Karpas-422 (cell line): Measurements from ENCODE around the gene PCDHGC5. TPM values are rescaled to one million over a fixed set of nuclear protein-coding genes. Genes with fewer than 3 reads are reported as not detected.

Source experiments
- DNase-seq: peaks from one replicate; pipeline ENCODE4 v3.0.0-alpha.2; 2015
- H2AFZ ChIP-seq: fragments of 200-600 bp; sonication (generic); 2 replicates; pipeline ENCODE4 v1.6.1; 2014; ENCODE audit warnings: antibody characterized with exemption, low read length, mixed read lengths
- H3K27ac ChIP-seq: fragments of 200-600 bp; sonication (generic); 2 replicates; pipeline ENCODE4 v1.5.1; 2014; ENCODE audit warnings: mild to moderate bottlenecking, low read length, moderate library complexity
- H3K27me3 ChIP-seq: fragments of 200-600 bp; sonication (generic); 2 replicates; pipeline ENCODE4 v1.6.1; 2014; ENCODE audit warnings: low read length, mixed read lengths
- H3K36me3 ChIP-seq: fragments of 200-600 bp; sonication (generic); 2 replicates; pipeline ENCODE4 v1.6.1; 2014; ENCODE audit warnings: low read length, mixed read lengths; ENCODE audit not compliant: insufficient read depth
- H3K4me1 ChIP-seq: fragments of 200-600 bp; sonication (generic); 2 replicates; pipeline ENCODE4 v1.6.1; 2014; ENCODE audit warnings: mild to moderate bottlenecking, low read length, mixed read lengths
- H3K4me2 ChIP-seq: fragments of 200-600 bp; sonication (generic); 2 replicates; pipeline ENCODE4 v1.6.1; 2014; ENCODE audit warnings: low read length, low read depth, mild to moderate bottlenecking; ENCODE audit not compliant: poor library complexity, severe bottlenecking
- H3K4me3 ChIP-seq: fragments of 200-600 bp; sonication (generic); 2 replicates; pipeline ENCODE4 v1.5.1; 2014; ENCODE audit warnings: mild to moderate bottlenecking, antibody characterized with exemption, low read length, mixed read lengths
- H3K79me2 ChIP-seq: fragments of 200-600 bp; sonication (generic); 2 replicates; pipeline ENCODE4 v1.6.1; 2014; ENCODE audit warnings: mild to moderate bottlenecking, low read length, mixed read lengths
- H3K9ac ChIP-seq: fragments of 200-600 bp; sonication (generic); 2 replicates; pipeline ENCODE4 v1.6.0; 2014; ENCODE audit warnings: low read length
- H3K9me2 ChIP-seq: fragments of 200-600 bp; sonication (generic), shearing (Covaris generic); replicated peaks from 2 replicates; pipeline ENCODE4 v1.6.0; 2014; ENCODE audit warnings: mild to moderate bottlenecking, low read length, moderate library complexity; ENCODE audit not compliant: insufficient read depth
- H3K9me3 ChIP-seq: fragments of 300-700, 200-600 bp; sonication (generic); 2 replicates; pipeline ENCODE4 v1.6.1; 2014; ENCODE audit warnings: low read length, mixed read lengths
- H4K20me1 ChIP-seq: fragments of 200-600 bp; sonication (generic); 2 replicates; pipeline ENCODE4 v1.6.1; 2014; ENCODE audit warnings: mild to moderate bottlenecking, antibody characterized with exemption, low read length, low read depth; ENCODE audit not compliant: insufficient read depth
- total RNA-seq: library from RNA; depleted of rRNA; stranded (reverse); fragments of >200 nt; shearing (Covaris generic); gene quantifications from 2 replicates; pipeline ENCODE4 v1.2.3, GENCODE V29; 2014; ENCODE audit warnings: low replicate concordance

Gene PCDHGC5
- total RNA-seq, 1 experiment from 2014 or later = 5.1 TPM

DNA sequence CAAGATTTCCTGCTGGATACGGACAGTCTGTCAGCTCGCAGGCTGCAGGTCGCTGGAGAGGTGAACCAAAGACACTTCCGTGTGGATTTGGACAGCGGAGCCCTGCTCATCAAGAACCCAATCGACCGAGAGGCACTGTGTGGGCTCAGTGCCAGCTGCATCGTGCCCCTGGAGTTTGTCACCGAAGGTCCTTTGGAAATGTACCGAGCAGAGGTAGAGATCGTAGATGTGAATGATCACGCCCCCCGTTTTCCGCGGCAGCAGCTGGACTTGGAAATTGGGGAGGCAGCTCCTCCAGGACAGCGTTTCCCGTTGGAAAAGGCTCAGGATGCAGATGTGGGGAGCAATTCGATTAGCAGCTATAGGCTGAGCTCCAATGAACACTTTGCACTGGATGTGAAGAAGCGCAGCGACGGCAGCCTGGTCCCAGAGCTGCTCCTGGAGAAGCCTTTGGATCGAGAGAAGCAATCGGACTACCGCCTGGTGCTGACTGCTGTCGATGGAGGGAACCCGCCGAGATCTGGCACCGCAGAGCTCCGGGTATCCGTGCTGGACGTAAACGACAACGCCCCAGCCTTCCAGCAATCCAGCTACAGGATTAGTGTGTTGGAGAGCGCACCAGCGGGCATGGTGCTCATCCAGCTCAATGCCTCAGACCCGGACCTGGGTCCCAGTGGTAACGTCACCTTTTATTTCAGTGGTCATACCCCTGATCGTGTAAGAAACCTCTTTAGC lies 3.4 kb upstream of the PCDHGC5 start:
- Histone ChIP-seq H4K20me1 (peaks cover 10% of the 10 kb centered on the region), H3K36me3 (peaks cover 27% of the 10 kb centered on the region), H3K27me3 (no peaks in the 10 kb centered on the region), H3K9me3 (no peaks in the 10 kb centered on the region), H3K9ac (no peak overlapping the region), H3K9me2 (no peaks in the 10 kb centered on the region), H3K79me2 (peaks cover 99% of the 10 kb centered on the region), H3K4me2 (no peak overlapping the region), H3K4me1 (peaks cover 30% of the 10 kb centered on the region), H3K4me3 (no peak overlapping the region), H2AFZ (no peak overlapping the region), H3K27ac (no peak overlapping the region)
- no peak for DNase-seq

DNA sequence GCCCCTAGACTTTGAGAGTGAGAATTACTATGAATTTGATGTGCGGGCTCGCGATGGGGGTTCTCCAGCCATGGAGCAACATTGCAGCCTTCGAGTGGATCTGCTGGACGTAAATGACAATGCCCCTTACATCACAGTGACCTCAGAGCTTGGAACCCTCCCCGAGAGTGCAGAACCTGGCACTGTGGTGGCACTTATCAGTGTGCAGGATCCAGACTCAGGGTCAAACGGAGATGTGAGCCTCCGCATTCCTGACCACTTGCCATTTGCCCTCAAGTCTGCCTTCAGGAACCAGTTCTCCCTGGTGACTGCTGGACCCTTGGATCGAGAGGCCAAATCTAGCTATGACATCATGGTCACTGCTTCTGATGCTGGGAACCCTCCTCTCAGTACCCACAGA lies 2.8 kb upstream of the PCDHGC5 start:
- no peaks in the 10 kb centered on the region for H3K27me3 ChIP-seq
- no peak overlapping the region for H3K4me3 ChIP-seq
- no peaks in the 10 kb centered on the region for H3K9me3 ChIP-seq
- no peak overlapping the region for H3K27ac ChIP-seq
- peaks cover 10% of the 10 kb centered on the region for H4K20me1 ChIP-seq
- H3K4me2 ChIP-seq = no peak overlapping the region
- DNase-seq = no peak
- H3K4me1 ChIP-seq = peaks cover 24% of the 10 kb centered on the region
- peaks cover 23% of the 10 kb centered on the region for H3K36me3 ChIP-seq
- H3K9me2 ChIP-seq = no peaks in the 10 kb centered on the region
- H2AFZ ChIP-seq = no peak overlapping the region
- H3K9ac ChIP-seq = no peak overlapping the region
- peaks cover 98% of the 10 kb centered on the region for H3K79me2 ChIP-seq

DNA sequence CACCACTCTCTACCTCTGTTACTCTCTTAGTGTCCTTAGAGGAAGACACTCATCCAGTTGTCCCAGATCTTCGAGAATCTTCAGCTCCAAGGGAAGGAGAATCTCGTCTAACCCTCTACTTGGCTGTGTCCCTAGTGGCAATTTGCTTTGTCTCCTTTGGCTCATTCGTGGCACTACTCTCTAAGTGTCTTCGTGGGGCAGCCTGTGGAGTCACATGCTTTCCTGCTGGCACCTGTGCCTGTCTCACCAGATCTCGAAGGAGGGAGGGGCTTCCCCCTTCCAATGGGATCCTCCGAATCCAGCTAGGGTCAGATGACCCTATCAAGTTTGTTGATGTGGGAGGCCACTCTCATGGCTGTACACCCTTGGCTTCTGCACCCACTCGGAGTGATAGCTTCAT lies 1.8 kb upstream of the PCDHGC5 start:
- H3K36me3 ChIP-seq = peaks cover 20% of the 10 kb centered on the region
- H3K79me2 ChIP-seq = peaks cover 98% of the 10 kb centered on the region
- no peak overlapping the region for H3K4me2 ChIP-seq
- H4K20me1 ChIP-seq = peaks cover 10% of the 10 kb centered on the region
- no peak overlapping the region for H3K4me3 ChIP-seq
- H2AFZ ChIP-seq = no peak overlapping the region
- no peak overlapping the region for H3K9ac ChIP-seq
- no peak for DNase-seq
- H3K9me3 ChIP-seq = no peaks in the 10 kb centered on the region
- H3K27ac ChIP-seq = no peak overlapping the region
- H3K4me1 ChIP-seq = peaks cover 19% of the 10 kb centered on the region
- no peaks in the 10 kb centered on the region for H3K27me3 ChIP-seq
- H3K9me2 ChIP-seq = no peaks in the 10 kb centered on the region

- Histone ChIP-seq H3K27ac (no peak overlapping the region), H3K9me3 (no peaks in the 10 kb centered on the region), H3K4me1 (peaks cover 8% of the 10 kb centered on the region), H3K9me2 (no peaks in the 10 kb centered on the region), H2AFZ (no peak overlapping the region), H3K79me2 (peaks cover 91% of the 10 kb centered on the region), H3K4me3 (no peak overlapping the region), H3K27me3 (no peaks in the 10 kb centered on the region), H3K9ac (no peak overlapping the region), H3K4me2 (no peak overlapping the region), H3K36me3 (peaks cover 20% of the 10 kb centered on the region), H4K20me1 (no peaks in the 10 kb centered on the region; the same call in 1 of the 2 replicates)
- DNase-seq = no peak
Observed at GRCh38 chr5:141489841-141490240, 960 bp downstream of the PCDHGC5 start.

DNA sequence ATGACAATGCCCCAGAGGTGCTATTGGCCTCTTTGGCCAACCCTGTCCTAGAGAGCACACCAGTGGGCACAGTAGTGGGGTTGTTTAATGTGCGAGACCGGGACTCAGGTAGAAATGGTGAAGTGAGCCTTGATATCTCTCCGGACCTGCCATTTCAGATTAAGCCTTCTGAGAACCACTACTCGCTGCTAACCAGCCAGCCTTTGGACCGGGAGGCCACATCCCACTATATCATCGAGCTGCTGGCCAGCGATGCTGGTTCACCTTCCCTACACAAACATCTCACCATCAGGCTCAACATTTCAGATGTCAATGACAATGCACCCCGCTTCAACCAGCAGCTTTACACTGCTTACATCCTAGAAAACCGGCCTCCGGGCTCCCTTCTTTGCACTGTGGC lies 1.4 kb downstream of the PCDHGC5 start:
- Histone ChIP-seq H3K4me3 (no peak overlapping the region), H4K20me1 (no peaks in the 10 kb centered on the region; the same call in 1 of the 2 replicates), H3K27ac (no peak overlapping the region), H3K9ac (no peak overlapping the region), H3K4me1 (peaks cover 8% of the 10 kb centered on the region), H3K4me2 (no peak overlapping the region), H3K9me3 (no peaks in the 10 kb centered on the region), H2AFZ (no peak overlapping the region), H3K36me3 (peaks cover 20% of the 10 kb centered on the region), H3K79me2 (peaks cover 91% of the 10 kb centered on the region), H3K27me3 (no peaks in the 10 kb centered on the region), H3K9me2 (no peaks in the 10 kb centered on the region)
- DNase-seq = no peak

DNA sequence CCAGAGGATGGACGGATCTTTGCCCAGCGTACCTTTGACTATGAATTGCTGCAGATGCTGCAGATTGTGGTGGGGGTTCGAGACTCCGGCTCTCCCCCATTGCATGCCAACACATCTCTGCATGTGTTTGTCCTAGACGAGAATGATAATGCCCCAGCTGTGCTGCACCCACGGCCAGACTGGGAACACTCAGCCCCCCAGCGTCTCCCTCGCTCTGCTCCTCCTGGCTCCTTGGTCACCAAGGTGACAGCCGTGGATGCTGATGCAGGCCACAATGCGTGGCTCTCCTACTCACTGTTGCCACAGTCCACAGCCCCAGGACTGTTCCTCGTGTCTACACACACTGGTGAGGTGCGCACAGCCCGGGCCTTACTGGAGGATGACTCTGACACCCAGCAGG lies 1.9 kb downstream of the PCDHGC5 start:
- Histone ChIP-seq H4K20me1 (no peaks in the 10 kb centered on the region; the same call in 1 of the 2 replicates), H2AFZ (no peak overlapping the region), H3K79me2 (peaks cover 90% of the 10 kb centered on the region), H3K4me2 (no peak overlapping the region), H3K9ac (no peak overlapping the region), H3K4me3 (no peak overlapping the region), H3K27ac (no peak overlapping the region), H3K9me2 (no peaks in the 10 kb centered on the region), H3K36me3 (peaks cover 20% of the 10 kb centered on the region), H3K27me3 (no peaks in the 10 kb centered on the region), H3K9me3 (no peaks in the 10 kb centered on the region), H3K4me1 (peaks cover 8% of the 10 kb centered on the region)
- DNase-seq = no peak

DNA sequence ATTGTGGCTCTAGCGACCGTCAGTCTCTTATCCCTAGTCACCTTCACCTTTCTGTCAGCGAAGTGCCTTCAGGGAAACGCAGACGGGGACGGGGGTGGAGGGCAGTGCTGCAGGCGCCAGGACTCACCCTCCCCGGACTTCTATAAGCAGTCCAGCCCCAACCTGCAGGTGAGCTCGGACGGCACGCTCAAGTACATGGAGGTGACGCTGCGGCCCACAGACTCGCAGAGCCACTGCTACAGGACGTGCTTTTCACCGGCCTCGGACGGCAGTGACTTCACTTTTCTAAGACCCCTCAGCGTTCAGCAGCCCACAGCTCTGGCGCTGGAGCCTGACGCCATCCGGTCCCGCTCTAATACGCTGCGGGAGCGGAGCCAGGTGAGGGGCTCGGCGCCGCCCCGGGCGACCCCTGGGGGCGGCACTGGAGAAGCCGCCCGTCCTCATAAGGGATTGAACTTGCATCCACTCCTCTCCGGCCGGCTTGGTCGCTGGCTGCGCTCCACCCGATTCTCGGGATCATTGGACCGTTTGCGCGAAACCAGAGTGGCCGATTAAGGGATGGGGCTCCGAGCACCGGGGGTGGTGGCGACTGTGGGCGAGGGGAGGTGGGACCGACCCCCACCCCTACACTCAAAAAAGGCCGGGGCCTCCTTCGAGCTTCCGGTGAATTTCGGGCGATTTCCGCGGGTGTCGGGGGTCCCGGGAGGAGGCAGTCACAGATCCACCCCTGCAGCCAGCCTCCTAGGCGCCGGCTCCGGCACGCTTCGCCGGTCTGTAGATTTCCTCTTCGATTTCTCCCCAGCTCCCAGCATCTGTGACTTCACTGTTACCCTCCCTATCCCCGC lies 2.7 kb downstream of the PCDHGC5 start:
- H3K36me3 ChIP-seq = peaks cover 20% of the 10 kb centered on the region

DNA sequence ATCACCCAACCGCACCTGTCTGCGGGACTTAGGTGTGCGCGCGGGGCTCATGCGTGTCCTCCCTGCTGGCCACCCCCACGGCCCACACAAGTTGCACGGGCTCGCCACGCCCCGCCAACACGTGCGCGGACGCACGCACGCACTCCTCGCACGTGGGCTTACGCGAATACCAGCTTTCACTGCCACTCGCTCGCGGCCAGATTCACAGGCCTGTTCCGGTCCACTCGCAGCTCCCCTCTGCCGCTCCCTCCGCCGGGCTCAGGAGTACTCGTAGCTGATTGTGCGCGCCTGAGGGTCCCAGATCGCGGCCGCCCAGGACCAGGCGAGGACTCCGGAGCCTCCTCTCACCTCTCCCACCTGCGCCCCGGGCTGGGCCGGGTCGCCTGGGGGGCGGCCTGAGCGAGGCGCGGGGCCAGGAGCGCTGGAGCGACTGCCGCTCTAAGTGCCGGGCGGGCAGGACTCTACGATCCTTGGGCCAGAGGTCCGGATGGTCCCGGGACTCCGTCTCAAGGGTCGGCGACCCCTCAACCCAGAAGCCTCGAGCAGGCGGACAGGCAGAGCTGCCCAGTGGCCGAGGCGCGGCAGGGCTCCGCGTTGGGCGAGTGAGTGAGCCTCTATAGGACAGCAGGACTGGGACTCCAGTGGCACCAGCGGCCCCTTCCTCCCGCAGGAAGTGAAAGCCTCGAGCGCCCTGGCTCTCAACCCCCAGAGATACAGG lies 3.4 kb downstream of the PCDHGC5 start:
- no peak overlapping the region for H2AFZ ChIP-seq
- H4K20me1 ChIP-seq = no peaks in the 10 kb centered on the region; the same call in 1 of the 2 replicates
- H3K4me2 ChIP-seq = no peak overlapping the region
- H3K4me3 ChIP-seq = no peak overlapping the region
- H3K27ac ChIP-seq = peak overlapping the region; percentile 9; the same call in 1 of the 2 replicates
- H3K9me3 ChIP-seq = no peaks in the 10 kb centered on the region
- no peaks in the 10 kb centered on the region for H3K9me2 ChIP-seq
- peaks cover 13% of the 10 kb centered on the region; the same call in 1 of the 2 replicates for H3K36me3 ChIP-seq
- no peak for DNase-seq
- H3K27me3 ChIP-seq = no peaks in the 10 kb centered on the region
- H3K9ac ChIP-seq = no peak overlapping the region
- H3K79me2 ChIP-seq = peaks cover 81% of the 10 kb centered on the region
- H3K4me1 ChIP-seq = peaks cover 8% of the 10 kb centered on the region

More for the DNA sequence above, 2.7 kb downstream of the PCDHGC5 start:
- H2AFZ ChIP-seq = no peak overlapping the region
- no peaks in the 10 kb centered on the region for H3K9me3 ChIP-seq
- no peak overlapping the region for H3K4me2 ChIP-seq
- no peak for DNase-seq
- H3K4me3 ChIP-seq = no peak overlapping the region
- H3K27ac ChIP-seq = no peak overlapping the region
- no peaks in the 10 kb centered on the region for H3K9me2 ChIP-seq
- H3K27me3 ChIP-seq = no peaks in the 10 kb centered on the region
- no peak overlapping the region for H3K9ac ChIP-seq
- H3K79me2 ChIP-seq = peaks cover 88% of the 10 kb centered on the region
- H3K4me1 ChIP-seq = peaks cover 8% of the 10 kb centered on the region
- no peaks in the 10 kb centered on the region; the same call in 1 of the 2 replicates for H4K20me1 ChIP-seq
